DND-41 (cell line): Measurements from ENCODE around the gene CCDC167.

Source experiments
- ATAC-seq: fragments of 200-7000 bp; cut with Tn5 transposase; 3 replicates; pipeline ENCODE4 v1.9.1; 2021; ENCODE audit warnings: low read depth; ENCODE audit not compliant: insufficient read depth
- DNase-seq: peaks from one replicate; pipeline ENCODE4 v3.0.0-alpha.2; 2020
- H2AFZ ChIP-seq: 2 replicates; pipeline ENCODE4 v1.6.0; 2012; ENCODE audit warnings: low read depth, low read length
- H3K27ac ChIP-seq: 2 replicates; pipeline ENCODE4 v1.5.1; 2012; ENCODE audit warnings: low read length, inconsistent platforms
- H3K27me3 ChIP-seq: fragments of 200-600 bp; sonication (generic); 2 replicates; pipeline ENCODE4 v1.6.0; 2012; ENCODE audit warnings: low read length, mild to moderate bottlenecking, inconsistent platforms; ENCODE audit not compliant: insufficient read depth, poor library complexity
- H3K36me3 ChIP-seq: 2 replicates; pipeline ENCODE4 v1.5.1; 2012; ENCODE audit warnings: low read length, inconsistent platforms; ENCODE audit not compliant: insufficient read depth
- H3K4me1 ChIP-seq: 2 replicates; pipeline ENCODE4 v1.5.1; 2012; ENCODE audit warnings: mild to moderate bottlenecking, low read length; ENCODE audit not compliant: insufficient read depth
- H3K4me2 ChIP-seq: 2 replicates; pipeline ENCODE4 v1.6.0; 2012; ENCODE audit warnings: mild to moderate bottlenecking, moderate library complexity, low read length, inconsistent platforms; ENCODE audit not compliant: insufficient read depth
- H3K4me3 ChIP-seq, 2 experiments: fragments of 200-600 bp in 1 of 2; shearing (Covaris generic) in 1 of 2; 2 replicates each; pipeline ENCODE4 v1.5.1; 2012 to 2016; ENCODE audit warnings: inconsistent platforms in 2 of 2, low read length in 2 of 2, mild to moderate bottlenecking in 2 of 2, low read depth in 1 of 2, moderate library complexity in 1 of 2
- H3K79me2 ChIP-seq: 2 replicates; pipeline ENCODE4 v1.6.0; 2012; ENCODE audit warnings: low read length, inconsistent platforms; ENCODE audit not compliant: insufficient read depth
- H3K9ac ChIP-seq: 2 replicates; pipeline ENCODE4 v1.6.0; 2012; ENCODE audit warnings: low read depth, mild to moderate bottlenecking, inconsistent platforms, low read length, moderate library complexity
- H3K9me3 ChIP-seq: 2 replicates; pipeline ENCODE4 v1.5.1; 2012; ENCODE audit warnings: low read length, moderate library complexity, mild to moderate bottlenecking, inconsistent platforms; ENCODE audit not compliant: insufficient read depth, severe bottlenecking
- H4K20me1 ChIP-seq: 2 replicates; pipeline ENCODE4 v1.6.0; 2012; ENCODE audit warnings: low read length; ENCODE audit not compliant: insufficient read depth
- EZH2 ChIP-seq: IDR thresholded peaks from 3 replicates; pipeline ENCODE4 v1.6.1; 2012; ENCODE audit warnings: borderline replicate concordance, low read depth, mild to moderate bottlenecking, moderate library complexity, low read length, inconsistent platforms; ENCODE audit not compliant: severe bottlenecking
- TF ChIP-seq, protein P1 (sequence below): IDR thresholded peaks from 2 replicates; pipeline ENCODE4 v1.5.1; 2012; ENCODE audit warnings: borderline replicate concordance, low read length, moderate library complexity, mild to moderate bottlenecking; ENCODE audit not compliant: poor library complexity, severe bottlenecking; ENCODE audit errors: extremely low read depth

Gene CCDC167

GRCh38 chr6:37504024-37504423 is 4.3 kb upstream of the CCDC167 start:
- no peak for ATAC-seq
- Histone ChIP-seq H3K27me3 (no peaks in the 10 kb centered on the region), H2AFZ (no peak overlapping the region), H4K20me1 (no peaks in the 10 kb centered on the region), H3K4me1 (peaks cover 40% of the 10 kb centered on the region), H3K4me2 (no peak overlapping the region), H3K27ac (no peak overlapping the region), H3K9ac (no peak overlapping the region), H3K79me2 (peaks cover 5% of the 10 kb centered on the region), H3K4me3 (no peak overlapping the region), H3K9me3 (no peaks in the 10 kb centered on the region), H3K36me3 (no peaks in the 10 kb centered on the region)
- DNase-seq: no peak
- TF ChIP-seq EZH2: no peak
- TF ChIP-seq, protein P1, sequence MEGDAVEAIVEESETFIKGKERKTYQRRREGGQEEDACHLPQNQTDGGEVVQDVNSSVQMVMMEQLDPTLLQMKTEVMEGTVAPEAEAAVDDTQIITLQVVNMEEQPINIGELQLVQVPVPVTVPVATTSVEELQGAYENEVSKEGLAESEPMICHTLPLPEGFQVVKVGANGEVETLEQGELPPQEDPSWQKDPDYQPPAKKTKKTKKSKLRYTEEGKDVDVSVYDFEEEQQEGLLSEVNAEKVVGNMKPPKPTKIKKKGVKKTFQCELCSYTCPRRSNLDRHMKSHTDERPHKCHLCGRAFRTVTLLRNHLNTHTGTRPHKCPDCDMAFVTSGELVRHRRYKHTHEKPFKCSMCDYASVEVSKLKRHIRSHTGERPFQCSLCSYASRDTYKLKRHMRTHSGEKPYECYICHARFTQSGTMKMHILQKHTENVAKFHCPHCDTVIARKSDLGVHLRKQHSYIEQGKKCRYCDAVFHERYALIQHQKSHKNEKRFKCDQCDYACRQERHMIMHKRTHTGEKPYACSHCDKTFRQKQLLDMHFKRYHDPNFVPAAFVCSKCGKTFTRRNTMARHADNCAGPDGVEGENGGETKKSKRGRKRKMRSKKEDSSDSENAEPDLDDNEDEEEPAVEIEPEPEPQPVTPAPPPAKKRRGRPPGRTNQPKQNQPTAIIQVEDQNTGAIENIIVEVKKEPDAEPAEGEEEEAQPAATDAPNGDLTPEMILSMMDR: no peak

GRCh38 chr6:37503309-37503965 is 3.7 kb upstream of the CCDC167 start:
- H3K9ac ChIP-seq: no peak overlapping the region

GRCh38 chr6:37502703-37503291 is 3.1 kb upstream of the CCDC167 start:
- no peak for ATAC-seq
- Histone ChIP-seq H3K4me2 (no peak overlapping the region), H3K4me1 (peaks cover 45% of the 10 kb centered on the region), H4K20me1 (no peaks in the 10 kb centered on the region), H2AFZ (peak overlapping the region; percentile 72; the same call in 1 of the 2 replicates), H3K79me2 (peaks cover 18% of the 10 kb centered on the region), H3K9ac (peak overlapping the region; percentile 25; the same call in 1 of the 2 replicates), H3K27ac (peak overlapping the region; percentile 84), H3K27me3 (no peaks in the 10 kb centered on the region), H3K4me3 (no peak overlapping the region), H3K36me3 (no peaks in the 10 kb centered on the region), H3K9me3 (no peaks in the 10 kb centered on the region)
- no peak for DNase-seq
- no peak for TF ChIP-seq EZH2
- TF ChIP-seq, protein P1: no peak

More at GRCh38 chr6:37503309-37503965, 3.7 kb upstream of the CCDC167 start:
- TF ChIP-seq, protein P1: no peak
- TF ChIP-seq EZH2: no peak
- DNase-seq (no peak), ATAC-seq (no peak)
- no peaks in the 10 kb centered on the region for H3K36me3 ChIP-seq
- H3K9me3 ChIP-seq: no peaks in the 10 kb centered on the region
- H3K27me3 ChIP-seq: no peaks in the 10 kb centered on the region
- H3K4me1 ChIP-seq: peaks cover 45% of the 10 kb centered on the region
- H4K20me1 ChIP-seq: no peaks in the 10 kb centered on the region
- no peak overlapping the region for H2AFZ ChIP-seq
- H3K79me2 ChIP-seq: peaks cover 11% of the 10 kb centered on the region
- no peak overlapping the region for H3K27ac ChIP-seq
- no peak overlapping the region for H3K4me2 ChIP-seq
- H3K4me3 ChIP-seq: no peak overlapping the region
